ENCODE results near the gene GOLGA6D. TPM values are rescaled to one million over a fixed set of nuclear protein-coding genes. Genes with fewer than 3 reads are reported as not detected.

Gene GOLGA6D
- total and polyA plus RNA-seq, 2 donors (not counting 3 experiments of a cell fraction or from before 2014, with no cell fraction given): not detected

DNA sequence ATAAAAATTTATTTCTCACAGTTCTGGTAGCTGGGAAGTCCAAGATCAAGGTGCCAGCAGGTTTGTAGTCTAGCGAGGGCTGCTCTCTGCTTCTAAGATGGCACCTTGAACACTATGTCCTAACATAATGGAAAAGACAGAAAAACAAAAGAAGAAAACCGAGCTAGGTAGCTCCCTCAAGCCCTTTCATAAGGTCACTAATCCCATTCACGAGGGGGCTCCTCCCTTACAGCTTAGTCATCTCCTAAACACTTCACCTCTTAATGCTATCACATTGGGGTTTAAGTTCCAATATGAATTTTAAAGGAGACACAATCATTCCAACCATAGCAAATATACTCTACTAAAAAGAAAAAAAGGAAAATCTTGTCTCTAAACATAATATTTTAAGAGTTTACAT is 23.6 kb downstream of the GOLGA6D start:
- ChIA-PET CTCF (no interaction called here), POLR2A (no interaction called here)
- no peaks in the 10 kb centered on the region for H3K4me1 ChIP-seq (ENCODE audit: control insufficient read depth, extremely low read depth, insufficient read depth, low read length)
- TF ChIP-seq EZH2 (IDR thresholded peaks at IDR 0.05; ENCODE audit: borderline replicate concordance, low read depth, low read length, severe bottlenecking): no peak
- TF ChIP-seq, protein P1, sequence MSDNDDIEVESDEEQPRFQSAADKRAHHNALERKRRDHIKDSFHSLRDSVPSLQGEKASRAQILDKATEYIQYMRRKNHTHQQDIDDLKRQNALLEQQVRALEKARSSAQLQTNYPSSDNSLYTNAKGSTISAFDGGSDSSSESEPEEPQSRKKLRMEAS (IDR thresholded peaks at IDR 0.05; ENCODE audit: insufficient read depth, insufficient read length): no peak
- no peak for TF ChIP-seq GATA2 (IDR thresholded peaks at IDR 0.05; ENCODE audit: insufficient read depth, insufficient read length, low read depth, low read length)
- TF ChIP-seq FOS (IDR thresholded peaks at IDR 0.05; ENCODE audit: borderline replicate concordance, insufficient read depth, low read length): no peak
- TF ChIP-seq POLR2AphosphoS5 (IDR thresholded peaks at IDR 0.05; ENCODE audit: insufficient read depth, low read depth, low read length): no peak
- TF ChIP-seq MYC (IDR thresholded peaks at IDR 0.05; ENCODE audit: low read depth, low read length): no peak
- TF ChIP-seq, protein P2, sequence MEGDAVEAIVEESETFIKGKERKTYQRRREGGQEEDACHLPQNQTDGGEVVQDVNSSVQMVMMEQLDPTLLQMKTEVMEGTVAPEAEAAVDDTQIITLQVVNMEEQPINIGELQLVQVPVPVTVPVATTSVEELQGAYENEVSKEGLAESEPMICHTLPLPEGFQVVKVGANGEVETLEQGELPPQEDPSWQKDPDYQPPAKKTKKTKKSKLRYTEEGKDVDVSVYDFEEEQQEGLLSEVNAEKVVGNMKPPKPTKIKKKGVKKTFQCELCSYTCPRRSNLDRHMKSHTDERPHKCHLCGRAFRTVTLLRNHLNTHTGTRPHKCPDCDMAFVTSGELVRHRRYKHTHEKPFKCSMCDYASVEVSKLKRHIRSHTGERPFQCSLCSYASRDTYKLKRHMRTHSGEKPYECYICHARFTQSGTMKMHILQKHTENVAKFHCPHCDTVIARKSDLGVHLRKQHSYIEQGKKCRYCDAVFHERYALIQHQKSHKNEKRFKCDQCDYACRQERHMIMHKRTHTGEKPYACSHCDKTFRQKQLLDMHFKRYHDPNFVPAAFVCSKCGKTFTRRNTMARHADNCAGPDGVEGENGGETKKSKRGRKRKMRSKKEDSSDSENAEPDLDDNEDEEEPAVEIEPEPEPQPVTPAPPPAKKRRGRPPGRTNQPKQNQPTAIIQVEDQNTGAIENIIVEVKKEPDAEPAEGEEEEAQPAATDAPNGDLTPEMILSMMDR (IDR thresholded peaks at IDR 0.05; ENCODE audit: extremely low read depth in 1 of 2, insufficient read depth in 1 of 2, low read depth in 1 of 2, low read length in 2 of 2): no peak
- TF ChIP-seq JUN (IDR thresholded peaks at IDR 0.05; ENCODE audit: borderline replicate concordance, insufficient read depth, insufficient read length, low read depth): no peak
- TF ChIP-seq POLR2A (IDR thresholded peaks at IDR 0.05; ENCODE audit: low read depth, low read length): no peak
- H3K4me2 ChIP-seq (ENCODE audit: insufficient read depth, low read length): no peak overlapping the region
- dilution Hi-C loops (cut with MboI; ENCODE audit: extremely low pct_ligation_motif_present, low sequenced_read_pairs): no loop called here
- no peak for DNase-seq (ENCODE audit: low read depth, low spot score)
- intact Hi-C loops (cut with micrococcal nuclease): loop anchor here (10.0 kb wide), 1 partner anchor 281 kb away; the partner anchor contains the start of gene PPCDC
- FAIRE-seq: no peak
- H3K4me3 ChIP-seq (replicated peaks in 1 of 3; ENCODE audit: insufficient read depth in 1 of 3, low read depth in 1 of 3, low read length in 3 of 3): no peak overlapping the region
- no TSS peak for BruUV-seq (replicated peaks)
- H3K79me2 ChIP-seq (ENCODE audit: control insufficient read depth, insufficient read depth, low read length): no peaks in the 10 kb centered on the region
- no peaks in the 10 kb centered on the region for H4K20me1 ChIP-seq (replicated peaks; ENCODE audit: control insufficient read depth, extremely low read depth, insufficient read depth, low read length)
- no peak overlapping the region for H3K9ac ChIP-seq (replicated peaks; ENCODE audit: extremely low read depth, insufficient read depth, low read length)
- no peaks in the 10 kb centered on the region for H3K36me3 ChIP-seq (ENCODE audit: control insufficient read depth in 2 of 2, extremely low read depth in 1 of 2, insufficient read depth in 2 of 2, low read length in 2 of 2)
- H3K27ac ChIP-seq (ENCODE audit: insufficient read depth, low read depth, low read length): no peak overlapping the region
- no peaks in the 10 kb centered on the region for H3K9me1 ChIP-seq (replicated peaks; ENCODE audit: control insufficient read depth, extremely low read depth, insufficient read depth, low read length)
- H3K27me3 ChIP-seq (ENCODE audit: control insufficient read depth in 2 of 2, insufficient read depth in 2 of 2, low read length in 2 of 2): peaks cover 27 to 35% of the 10 kb centered on the region in 2 experiments
- no peaks in the 10 kb centered on the region for H3K9me3 ChIP-seq (replicated peaks; ENCODE audit: control insufficient read depth, insufficient read depth, low read length)
- H2AFZ ChIP-seq (ENCODE audit: low read depth, low read length): no peak overlapping the region

Measured in endothelial cell of umbilical vein (primary cell).